Gastroesophageal sphincter (tissue), 3 donors: ENCODE results near the gene ITPK1.

ENCODE experiments used
- CTCF ChIP-seq, 4 experiments: fragments of 200-600 bp in 2 of 4; fragments of 450-650 bp in 2 of 4; sonication (generic) in 1 of 4; IDR thresholded peaks; one replicate each; pipeline ENCODE4 v1.5.1; 2017 to 2019; ENCODE audit warnings: antibody characterized with exemption in 4 of 4, mild to moderate bottlenecking in 2 of 4, moderate library complexity in 2 of 4
- POLR2A ChIP-seq, 2 donors: fragments of 450-650 bp; IDR thresholded peaks; one replicate each; pipeline ENCODE4 v1.6.1; 2017; ENCODE audit warnings: antibody characterized with exemption in 2 of 2, mild to moderate bottlenecking in 2 of 2, moderate library complexity in 1 of 2

GRCh38 chr14:93024493-93024892, 91.2 kb downstream of the ITPK1 start:
- TF ChIP-seq POLR2A (IDR thresholded peaks at IDR 0.05) (no peak), CTCF (IDR thresholded peaks at IDR 0.05) (no peak)
